Measurements from ENCODE around the gene SETX.

SETX gene

GRCh38 chr9:132216861-132217619, 137.7 kb downstream of the SETX start:
- no peak for DNase-seq (ENCODE audit: low read depth)

GRCh38 chr9:132214027-132214622, 140.7 kb downstream of the SETX start:
- DNase-seq (ENCODE audit: low read depth), result no peak

- DNase-seq (ENCODE audit: low read depth), result no peak
These were observed 143.2 kb downstream of the SETX start for GRCh38 chr9:132211570-132211969.

Measured in activated T-cell treated with anti-CD3 and anti-CD28 coated beads for 48 hours (primary cell).